ENCODE data around the gene CAMK1D.

- TF ChIP-seq, protein P1, sequence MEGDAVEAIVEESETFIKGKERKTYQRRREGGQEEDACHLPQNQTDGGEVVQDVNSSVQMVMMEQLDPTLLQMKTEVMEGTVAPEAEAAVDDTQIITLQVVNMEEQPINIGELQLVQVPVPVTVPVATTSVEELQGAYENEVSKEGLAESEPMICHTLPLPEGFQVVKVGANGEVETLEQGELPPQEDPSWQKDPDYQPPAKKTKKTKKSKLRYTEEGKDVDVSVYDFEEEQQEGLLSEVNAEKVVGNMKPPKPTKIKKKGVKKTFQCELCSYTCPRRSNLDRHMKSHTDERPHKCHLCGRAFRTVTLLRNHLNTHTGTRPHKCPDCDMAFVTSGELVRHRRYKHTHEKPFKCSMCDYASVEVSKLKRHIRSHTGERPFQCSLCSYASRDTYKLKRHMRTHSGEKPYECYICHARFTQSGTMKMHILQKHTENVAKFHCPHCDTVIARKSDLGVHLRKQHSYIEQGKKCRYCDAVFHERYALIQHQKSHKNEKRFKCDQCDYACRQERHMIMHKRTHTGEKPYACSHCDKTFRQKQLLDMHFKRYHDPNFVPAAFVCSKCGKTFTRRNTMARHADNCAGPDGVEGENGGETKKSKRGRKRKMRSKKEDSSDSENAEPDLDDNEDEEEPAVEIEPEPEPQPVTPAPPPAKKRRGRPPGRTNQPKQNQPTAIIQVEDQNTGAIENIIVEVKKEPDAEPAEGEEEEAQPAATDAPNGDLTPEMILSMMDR (IDR thresholded peaks at IDR 0.05): no peak
- TF ChIP-seq POLR2A (IDR thresholded peaks at IDR 0.05): no peak
- TF ChIP-seq EP300 (IDR thresholded peaks at IDR 0.05): no peak
Measured at GRCh38 chr10:12729885-12730284, 380.5 kb downstream of the CAMK1D start.
